ENCODE measurements around the gene MYL6. TPM values are rescaled to one million over a fixed set of nuclear protein-coding genes. Genes with fewer than 3 reads are reported as not detected.
A peak's percentile ranks its signal among the peaks of the same experiment; 100 is the strongest.

MYL6 gene
- polyA plus RNA-seq, 1 of the 3 experiments (the other 2 are of a cell fraction): 4,697 TPM

GRCh38 chr12:56146492-56147460, 11.4 kb upstream of the MYL6 start:
- Histone ChIP-seq H3K36me3 (replicated peaks in 1 of 2; ENCODE audit: control insufficient read depth in 1 of 2, insufficient read depth in 2 of 2, low read length in 1 of 2) (peaks cover 3 to 29% of the 10 kb centered on the region in 2 experiments), H3K27me3 (ENCODE audit: insufficient read depth) (no peaks in the 10 kb centered on the region), H2AFZ (ENCODE audit: low read depth) (no peak overlapping the region), H3K4me2 (no peak overlapping the region), H3K4me1 (ENCODE audit: control insufficient read depth in 1 of 2, insufficient read depth in 2 of 2, low read depth in 1 of 2, low read length in 1 of 2) (peaks cover 6 to 9% of the 10 kb centered on the region in 2 experiments; a peak in 3 of 4 replicates), H3K9ac (no peak overlapping the region), H3K9me3 (no peaks in the 10 kb centered on the region), H3K4me3 (ENCODE audit: low read depth in 2 of 2, low read length in 1 of 2) (no peak overlapping the region), H3K9me2 (no peaks in the 10 kb centered on the region), H3F3A (replicated peaks; ENCODE audit: insufficient read depth) (peaks cover 21% of the 10 kb centered on the region), H4K20me1 (ENCODE audit: insufficient read depth) (no peaks in the 10 kb centered on the region), H3K79me2 (ENCODE audit: insufficient read depth) (no peaks in the 10 kb centered on the region), H3K27ac (ENCODE audit: low read depth in 2 of 2, low read length in 1 of 2) (peak overlapping the region in 1 of 2 experiments; percentile 13; a peak in 1 of 4 replicates)
- no peak for DNase-seq
- TF ChIP-seq RFX5 (IDR thresholded peaks at IDR 0.05; ENCODE audit: low read length): no peak
- TF ChIP-seq ELF1 (IDR thresholded peaks at IDR 0.05): no peak
- TF ChIP-seq, protein P1, sequence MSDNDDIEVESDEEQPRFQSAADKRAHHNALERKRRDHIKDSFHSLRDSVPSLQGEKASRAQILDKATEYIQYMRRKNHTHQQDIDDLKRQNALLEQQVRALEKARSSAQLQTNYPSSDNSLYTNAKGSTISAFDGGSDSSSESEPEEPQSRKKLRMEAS (IDR thresholded peaks at IDR 0.05; ENCODE audit: low read depth): no peak
- TF ChIP-seq USF2 (IDR thresholded peaks at IDR 0.05; ENCODE audit: borderline replicate concordance, low read depth, low read length): no peak
- TF ChIP-seq, protein P2, sequence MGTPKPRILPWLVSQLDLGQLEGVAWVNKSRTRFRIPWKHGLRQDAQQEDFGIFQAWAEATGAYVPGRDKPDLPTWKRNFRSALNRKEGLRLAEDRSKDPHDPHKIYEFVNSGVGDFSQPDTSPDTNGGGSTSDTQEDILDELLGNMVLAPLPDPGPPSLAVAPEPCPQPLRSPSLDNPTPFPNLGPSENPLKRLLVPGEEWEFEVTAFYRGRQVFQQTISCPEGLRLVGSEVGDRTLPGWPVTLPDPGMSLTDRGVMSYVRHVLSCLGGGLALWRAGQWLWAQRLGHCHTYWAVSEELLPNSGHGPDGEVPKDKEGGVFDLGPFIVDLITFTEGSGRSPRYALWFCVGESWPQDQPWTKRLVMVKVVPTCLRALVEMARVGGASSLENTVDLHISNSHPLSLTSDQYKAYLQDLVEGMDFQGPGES (IDR thresholded peaks at IDR 0.05; ENCODE audit: low read depth, low read length): no peak
- TF ChIP-seq RXRA (IDR thresholded peaks at IDR 0.05; ENCODE audit: borderline replicate concordance, low read depth): no peak
- no peak for TF ChIP-seq POLR2AphosphoS5 (IDR thresholded peaks at IDR 0.05; ENCODE audit: low read depth, low read length)
- no peak for TF ChIP-seq EP300 (IDR thresholded peaks at IDR 0.05; ENCODE audit: borderline replicate concordance in 1 of 2, low read depth in 1 of 2, low read length in 1 of 2)
- TF ChIP-seq GATA2 (CRISPR knock-in tag; IDR thresholded peaks at IDR 0.05): no peak
- TF ChIP-seq MEF2A (IDR thresholded peaks at IDR 0.05; ENCODE audit: borderline replicate concordance, low read depth): no peak
- no peak for TF ChIP-seq TCF12 (IDR thresholded peaks at IDR 0.05)
- WGBS (ENCODE audit: low lambda C conversion rate): 85% methylated on average over 13 of the region's 13 CpGs
- POLR2A ChIA-PET: interaction anchor here (0.6 to 1.1 kb wide), 3 partner anchors 19 to 26 kb away, joined by 3 to 4 read pairs (median 3); partner anchors contain the start of gene ESYT1
- CTCF ChIA-PET: no interaction called here

DNA sequence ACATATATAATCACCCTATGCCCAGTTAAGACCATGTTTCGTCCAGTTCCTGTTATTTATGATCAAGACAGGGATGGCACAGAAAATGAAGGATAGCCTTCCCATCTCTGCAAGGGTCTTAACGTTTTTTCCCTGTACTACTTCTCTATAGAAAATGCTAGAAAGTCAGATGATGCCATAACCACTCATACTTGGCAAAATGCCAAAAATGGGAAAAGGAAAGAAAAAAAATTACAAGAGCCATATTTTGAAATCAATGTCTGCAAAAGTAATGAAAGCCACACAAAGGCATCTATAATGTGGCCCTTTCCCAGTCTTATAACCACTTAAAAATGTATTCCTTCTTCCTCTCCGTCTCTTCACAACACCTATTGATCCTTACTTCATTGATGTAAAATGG, 7.6 kb upstream of the MYL6 start:
- Histone ChIP-seq H3K4me1 (ENCODE audit: control insufficient read depth in 1 of 2, insufficient read depth in 2 of 2, low read depth in 1 of 2, low read length in 1 of 2) (peaks cover 18 to 21% of the 10 kb centered on the region in 2 experiments; a peak in 3 of 4 replicates), H3K9me3 (no peaks in the 10 kb centered on the region), H3K9ac (no peak overlapping the region), H3K36me3 (replicated peaks in 1 of 2; ENCODE audit: control insufficient read depth in 1 of 2, insufficient read depth in 2 of 2, low read length in 1 of 2) (peaks cover 0 to 6% of the 10 kb centered on the region in 2 experiments), H3K4me3 (ENCODE audit: low read depth in 2 of 2, low read length in 1 of 2) (no peak overlapping the region), H3K27me3 (ENCODE audit: insufficient read depth) (no peaks in the 10 kb centered on the region), H3K4me2 (no peak overlapping the region), H3K9me2 (no peaks in the 10 kb centered on the region), H3K79me2 (ENCODE audit: insufficient read depth) (peaks cover 21% of the 10 kb centered on the region), H3K27ac (ENCODE audit: low read depth in 2 of 2, low read length in 1 of 2) (peak overlapping the region in 1 of 2 experiments; percentile 21; a peak in 1 of 4 replicates), H4K20me1 (ENCODE audit: insufficient read depth) (no peaks in the 10 kb centered on the region), H2AFZ (ENCODE audit: low read depth) (no peak overlapping the region), H3F3A (replicated peaks; ENCODE audit: insufficient read depth) (peaks cover 25% of the 10 kb centered on the region)
- ChIA-PET POLR2A (no interaction called here), CTCF (interaction anchor here (1.2 to 2.2 kb wide), 2 partner anchors 25 to 39 kb away, joined by 5 to 9 read pairs; partner anchors contain the start of gene SMARCC2)
- 66% methylated on average over 3 of the region's 3 CpGs for WGBS (ENCODE audit: low lambda C conversion rate)
- TF ChIP-seq NFIC (IDR thresholded peaks at IDR 0.05; ENCODE audit: borderline replicate concordance) (peak; percentile 90), CHD2 (IDR thresholded peaks at IDR 0.05; ENCODE audit: low read length, partially characterized antibody) (no peak)
- DNase-seq: no peak

Data from SK-N-SH (cell line).